AG08395 (cell line): ENCODE measurements around the gene CRKL.

ENCODE experiments used
- DNase-seq: peaks from one replicate; pipeline ENCODE4 v3.0.0; 2012; ENCODE audit warnings: mixed read lengths, low spot score

CRKL gene

DNA sequence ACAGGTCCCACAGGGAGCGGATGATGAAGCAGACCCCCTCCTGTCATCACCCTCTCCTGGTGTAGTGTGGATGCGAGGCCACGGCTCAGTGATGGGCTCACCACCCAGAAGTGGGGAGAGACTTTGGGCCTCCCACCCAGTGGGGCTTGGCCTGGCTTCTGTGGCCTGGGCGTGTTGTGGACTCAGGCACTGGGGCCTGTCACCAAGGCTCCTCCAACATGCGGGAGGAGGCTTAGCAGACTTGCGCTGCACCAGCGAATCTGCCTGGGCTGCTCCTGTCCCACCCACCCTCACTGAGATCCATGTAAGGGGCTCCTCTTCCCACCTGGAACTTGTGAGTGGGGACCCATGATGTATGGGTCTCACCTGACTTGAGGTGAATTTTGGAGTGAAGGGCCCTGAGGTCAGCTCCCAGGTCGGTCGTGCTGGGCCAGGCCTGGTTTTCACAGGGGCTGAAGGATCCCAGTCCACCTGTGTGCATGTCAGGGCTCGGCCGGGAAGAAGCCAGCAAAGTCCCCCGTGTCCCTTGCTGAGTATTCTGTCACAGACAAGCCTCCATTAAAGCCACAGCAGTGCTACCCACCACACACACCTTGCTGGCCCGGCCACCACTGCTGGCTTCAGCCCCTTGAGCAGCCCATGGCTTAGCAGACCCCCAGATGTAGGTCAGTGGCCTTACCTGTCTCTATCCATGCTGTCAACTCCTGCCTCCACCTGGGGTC lies 80.5 kb downstream of the CRKL start:
- DNase-seq = no peak

DNA sequence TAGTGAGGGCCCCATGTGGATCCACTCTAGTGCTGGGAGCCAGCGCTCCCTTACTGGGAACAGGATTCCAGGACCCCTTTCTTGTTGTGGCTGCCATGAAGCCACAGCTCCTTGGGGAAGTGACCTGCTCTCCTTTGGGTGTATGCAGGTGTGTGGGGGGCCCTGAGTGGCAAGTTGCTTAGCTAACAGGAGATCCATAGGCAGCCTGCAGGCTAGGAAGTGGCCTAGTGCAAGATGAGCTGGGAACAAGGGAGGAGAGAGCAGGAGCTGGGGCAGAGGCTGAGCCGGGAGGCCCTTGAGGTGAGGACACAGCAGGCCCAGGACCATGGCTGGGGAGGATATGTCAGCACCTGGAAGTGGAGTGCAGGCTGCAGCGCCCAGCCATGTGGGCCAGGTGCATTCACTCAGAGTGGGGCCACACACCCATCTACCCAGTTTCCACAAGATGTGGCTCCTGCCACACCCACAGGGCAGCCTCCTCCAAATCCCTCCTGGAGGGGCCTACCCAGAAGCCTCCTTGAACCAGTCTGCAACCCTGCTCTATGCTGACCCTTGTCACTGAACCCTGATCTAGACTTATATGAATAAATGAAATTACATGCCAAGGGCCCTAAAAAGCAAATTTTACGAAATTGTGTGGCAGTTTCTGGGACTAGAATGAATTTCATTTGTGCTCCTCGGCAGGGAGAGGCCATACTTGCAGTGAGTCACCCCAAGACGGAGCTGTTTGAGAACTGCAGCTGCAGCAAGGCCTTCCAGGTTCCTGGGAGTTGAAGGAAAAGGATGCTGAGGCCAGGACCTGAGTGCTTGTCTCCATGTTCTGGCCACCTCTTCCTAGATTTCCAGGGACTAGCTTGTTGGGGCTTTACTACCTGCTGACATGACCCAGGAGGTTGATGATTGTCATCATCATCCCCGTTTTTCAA lies 81.5 kb downstream of the CRKL start:
- no peak for DNase-seq

DNA sequence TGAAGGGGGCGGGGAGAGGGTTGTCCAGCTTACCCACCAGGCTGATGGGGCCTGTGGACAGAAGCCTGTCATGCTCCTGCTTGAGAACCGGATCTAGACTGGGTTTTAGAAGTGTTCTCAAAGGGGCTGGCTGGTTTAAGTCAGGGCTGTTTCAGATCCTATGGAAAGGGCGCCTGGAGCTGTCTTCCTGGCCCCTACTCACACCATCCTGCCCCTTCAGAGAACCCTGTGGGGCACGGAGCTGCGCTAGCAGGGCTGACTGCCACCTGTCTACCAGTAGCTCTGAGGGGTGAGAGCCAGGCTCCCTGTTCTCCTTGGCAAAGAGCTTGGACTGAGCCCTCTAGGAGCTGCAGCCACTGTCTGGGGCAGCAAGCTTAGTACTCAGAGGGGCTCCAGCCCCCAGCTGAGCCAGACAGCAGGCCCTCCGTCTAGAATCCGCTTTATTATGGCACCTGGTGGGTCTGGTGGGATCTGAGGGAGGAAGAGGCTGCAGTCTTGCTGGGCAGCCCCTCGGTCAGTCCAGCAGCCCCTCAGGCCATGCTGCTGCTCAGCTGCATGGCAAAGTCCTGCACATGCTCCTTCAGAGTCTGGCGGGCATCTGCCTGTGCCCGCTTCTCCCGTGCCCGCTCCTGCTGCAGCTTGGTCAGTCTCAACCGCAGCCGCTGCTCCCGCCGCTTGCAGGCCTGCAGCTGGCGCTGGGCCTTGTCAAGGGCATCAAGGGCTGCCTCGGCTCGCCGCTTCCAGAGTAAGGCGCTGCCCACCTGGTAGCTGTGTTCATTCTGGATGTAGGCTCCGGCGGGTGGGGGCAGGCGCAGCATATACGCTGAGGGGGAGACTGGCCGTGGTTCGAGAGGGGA lies 82.4 kb downstream of the CRKL start:
- DNase-seq = no peak

DNA sequence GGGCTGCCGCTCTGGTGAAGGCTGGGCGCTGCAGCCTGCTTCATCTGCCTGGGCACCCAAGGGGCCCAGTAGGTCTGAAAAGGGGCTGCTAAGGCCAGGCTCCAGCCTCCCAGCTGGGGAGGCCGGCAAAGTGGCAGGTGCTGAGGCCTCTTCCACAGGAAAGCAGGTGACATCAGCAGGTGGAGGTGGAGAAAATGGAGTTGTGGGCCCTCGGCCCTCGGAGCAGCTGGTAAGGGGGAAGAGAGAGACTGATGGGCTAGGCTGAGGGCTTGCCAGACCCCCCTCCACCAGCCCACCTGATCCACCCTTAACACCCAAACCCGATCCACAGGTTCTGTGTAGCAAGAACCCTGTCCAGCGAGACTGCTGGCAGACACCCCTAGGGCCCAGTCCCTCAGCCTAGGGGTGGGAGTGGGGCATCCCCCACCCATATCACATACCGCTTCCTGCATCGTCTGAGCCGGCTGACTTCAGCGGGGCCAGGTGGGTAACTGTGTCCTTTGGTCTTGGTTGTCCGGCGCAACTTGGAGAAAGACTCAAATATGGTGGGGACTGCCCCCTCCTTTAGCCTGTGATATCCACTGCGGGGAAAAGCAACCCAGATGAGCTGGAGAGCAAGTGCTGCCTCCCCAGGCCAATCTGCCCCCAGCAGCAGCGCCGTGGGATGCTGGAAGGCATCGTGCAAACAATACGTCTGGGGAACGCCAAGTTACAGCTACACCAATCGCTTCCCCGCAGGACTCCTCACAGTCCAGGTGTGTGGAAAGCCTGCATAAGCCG lies 83.2 kb downstream of the CRKL start:
- no peak for DNase-seq

DNA sequence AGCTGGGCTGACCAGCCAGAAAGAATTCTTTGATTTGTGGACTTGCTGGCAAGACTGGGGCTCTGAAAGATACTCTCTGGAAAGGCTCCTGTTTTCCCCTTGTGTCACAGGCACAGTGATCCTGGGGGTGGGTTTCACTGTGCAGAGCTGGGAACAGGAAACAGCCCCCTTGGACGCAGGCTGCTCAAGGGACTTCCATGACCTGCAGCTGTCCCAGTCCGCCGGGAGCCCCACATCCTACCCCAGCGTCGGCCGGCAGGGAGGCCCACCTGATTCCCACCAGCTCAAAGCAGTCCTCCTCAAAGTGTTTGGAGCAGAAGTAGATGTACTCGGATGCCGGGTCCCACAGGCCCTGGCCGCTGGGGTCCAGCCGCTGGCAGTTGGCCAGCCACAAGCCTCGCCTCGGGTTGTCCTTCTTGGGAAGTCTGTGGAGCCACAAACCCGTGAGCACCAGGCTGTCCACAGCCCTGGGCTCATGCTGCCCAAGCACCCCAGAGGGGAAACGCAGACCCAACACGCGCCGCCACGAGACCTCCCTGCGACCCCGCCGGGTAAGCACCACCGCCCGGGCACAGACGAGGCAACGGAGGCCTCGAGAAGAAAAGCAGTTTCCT lies 83.9 kb downstream of the CRKL start:
- DNase-seq = no peak

DNA sequence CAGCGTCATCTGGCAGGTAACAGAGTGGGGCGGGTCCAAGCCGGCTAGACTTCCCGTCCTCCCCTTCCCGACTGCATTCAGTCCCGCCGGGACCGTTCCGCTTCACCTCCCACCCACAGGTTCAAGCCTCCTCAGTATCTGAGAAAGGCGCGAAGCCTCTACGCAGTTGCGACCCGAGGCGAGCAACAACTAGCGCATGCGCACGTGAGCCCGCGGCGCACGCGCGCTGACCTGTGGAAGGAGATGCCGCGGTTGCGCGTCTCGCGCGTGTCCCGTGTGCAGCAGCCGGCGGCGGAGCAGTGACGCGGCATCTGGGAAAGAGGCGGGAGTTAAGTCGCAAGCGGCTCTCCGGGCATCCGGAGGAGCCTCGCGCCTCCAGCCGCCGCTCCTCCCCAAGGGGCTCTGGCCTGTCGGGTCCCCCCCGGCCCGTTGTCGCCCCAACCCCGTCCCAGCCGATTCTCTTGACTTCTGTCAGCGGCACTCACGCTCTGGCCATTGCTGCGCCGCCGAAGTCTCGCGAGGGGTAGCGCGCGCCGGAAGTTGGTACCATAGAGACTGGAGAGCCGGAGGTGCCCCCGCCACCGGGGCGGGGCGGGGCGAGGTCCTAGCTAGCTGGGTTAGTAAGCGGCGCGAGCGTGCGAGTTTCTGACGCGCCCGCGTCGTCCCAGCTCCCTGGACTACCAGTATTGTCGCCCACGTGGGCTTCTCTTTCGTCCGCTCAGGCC lies 84.6 kb downstream of the CRKL start, which contains the start of gene THAP7:
Gene THAP7 (minus strand): TSS at position 518 of the 725 bp plus-strand sequence. CDS start 207 bp downstream, at position 311.
- peak; percentile 95 for DNase-seq
